H1 (cell line): ENCODE results near the gene BIRC5. TPM values are rescaled to one million over a fixed set of nuclear protein-coding genes. Genes with fewer than 3 reads are reported as not detected.

Experiments
- CTCF ChIA-PET: fragments of 300-600 bp; sonication (Branson Sonifier 250); formaldehyde crosslinking; loops from one replicate; lab custom pipeline; 2021; ENCODE audit not compliant: partially characterized antibody; lab: Charles Lee
- POLR2A ChIA-PET: fragments of 300-600 bp; sonication (Branson Sonifier 250); formaldehyde crosslinking; loops from one replicate; lab custom pipeline; 2021; ENCODE audit warnings: inconsistent platforms; ENCODE audit not compliant: partially characterized antibody; lab: Charles Lee
- DNase-seq, 2 experiments: peaks; one replicate each; pipeline versions ENCODE4 v3.0.0 to v3.0.0-alpha.2; 2010 to 2022; ENCODE audit warnings: low spot score in 2 of 2, low read depth in 1 of 2, mixed read lengths in 1 of 2
- FAIRE-seq: peaks from 2 replicates; lab custom pipeline; 2011; peaks lifted over from hg19 to GRCh38; lab: Jason Lieb, UNC
- H2AFZ ChIP-seq: 2 replicates; pipeline ENCODE4 v1.8.1; 2012; ENCODE audit warnings: low read length, inconsistent platforms
- H2AK5ac ChIP-seq: 2 replicates; pipeline ENCODE4 v1.6.1; 2013; ENCODE audit warnings: low read depth, low read length
- H2BK120ac ChIP-seq: replicated peaks from 2 replicates; pipeline ENCODE3; 2013; ENCODE audit warnings: low read depth, low read length, inconsistent platforms
- H2BK12ac ChIP-seq: 2 replicates; pipeline ENCODE4 v1.6.1; 2013; ENCODE audit warnings: low read depth, low read length
- H2BK15ac ChIP-seq: 2 replicates; pipeline ENCODE4 v1.6.1; 2013; ENCODE audit warnings: low read length
- H2BK20ac ChIP-seq: 2 replicates; pipeline ENCODE4 v1.6.1; 2013; ENCODE audit warnings: low read length
- H2BK5ac ChIP-seq: 2 replicates; pipeline ENCODE4 v1.6.1; 2013; ENCODE audit warnings: low read depth, low read length
- H3K14ac ChIP-seq: 2 replicates; pipeline ENCODE4 v1.6.1; 2013; ENCODE audit warnings: inconsistent platforms; ENCODE audit not compliant: insufficient read length
- H3K18ac ChIP-seq: 2 replicates; pipeline ENCODE4 v1.6.1; 2013; ENCODE audit warnings: low read length; ENCODE audit errors: extremely low read depth
- H3K23ac ChIP-seq: 2 replicates; pipeline ENCODE4 v1.6.1; 2013; ENCODE audit warnings: inconsistent platforms; ENCODE audit not compliant: insufficient read length
- H3K23me2 ChIP-seq: 2 replicates; pipeline ENCODE4 v1.6.1; 2013; ENCODE audit warnings: low read depth, low read length
- H3K27ac ChIP-seq: 2 replicates; pipeline ENCODE4 v1.6.1; 2011; ENCODE audit warnings: low read depth, low read length, inconsistent platforms
- H3K27me3 ChIP-seq, 4 experiments: replicated peaks in 1 of 4; 1 replicate in 1 of 4; 2 replicates in 3 of 4; pipeline versions ENCODE4 v1.6.1 to v1.8.1; 2011 to 2013; ENCODE audit warnings: low read length in 3 of 4, mild to moderate bottlenecking in 3 of 4, inconsistent platforms in 2 of 4, mixed read lengths in 2 of 4, moderate library complexity in 1 of 4; ENCODE audit not compliant: control insufficient read depth in 3 of 4, insufficient read depth in 3 of 4; ENCODE audit errors: extremely low read depth in 1 of 4
- H3K36me3 ChIP-seq, 4 experiments: 2 replicates each; pipeline versions ENCODE4 v1.6.1 to v1.8.1; 2011 to 2013; ENCODE audit warnings: mild to moderate bottlenecking in 4 of 4, low read length in 3 of 4, moderate library complexity in 2 of 4, control low read depth in 1 of 4, inconsistent platforms in 1 of 4; ENCODE audit not compliant: insufficient read depth in 4 of 4, control insufficient read depth in 2 of 4
- H3K4ac ChIP-seq: replicated peaks from 2 replicates; pipeline ENCODE3; 2013; ENCODE audit warnings: low read length, low read depth, mixed read lengths, inconsistent platforms; ENCODE audit not compliant: insufficient read length
- H3K4me1 ChIP-seq, 4 experiments: replicated peaks in 1 of 4; 1 replicate in 1 of 4; 2 replicates in 3 of 4; pipeline versions ENCODE4 v1.6.1 to v1.8.1; 2011 to 2013; ENCODE audit warnings: low read length in 3 of 4, inconsistent platforms in 2 of 4, mixed read lengths in 1 of 4; ENCODE audit not compliant: insufficient read depth in 4 of 4, control insufficient read depth in 3 of 4
- H3K4me2 ChIP-seq, 2 experiments: 2 replicates each; pipeline versions ENCODE4 v1.6.1 to v1.8.1; 2011 to 2013; ENCODE audit warnings: low read depth in 2 of 2, low read length in 2 of 2, control low read depth in 1 of 2, inconsistent platforms in 1 of 2, mild to moderate bottlenecking in 1 of 2; ENCODE audit not compliant: insufficient read depth in 1 of 2
- H3K4me3 ChIP-seq, 4 experiments: fragments of 200-600, 300-600 bp in 1 of 4; sonication (generic), shearing (Covaris generic), sonication (Bioruptor Twin) in 1 of 4; 2 replicates each; pipeline versions ENCODE4 v1.5.1 to v1.8.1; 2011 to 2016; ENCODE audit warnings: low read length in 4 of 4, low read depth in 3 of 4, control low read depth in 2 of 4, inconsistent platforms in 2 of 4, mild to moderate bottlenecking in 2 of 4, mixed read lengths in 1 of 4, moderate library complexity in 1 of 4; ENCODE audit not compliant: insufficient read depth in 2 of 4; ENCODE audit errors: extremely low read depth in 1 of 4
- H3K56ac ChIP-seq: replicated peaks from 2 replicates; pipeline ENCODE3; 2013; ENCODE audit warnings: low read depth, mild to moderate bottlenecking, mixed read lengths, low read length, inconsistent platforms; ENCODE audit not compliant: insufficient read length
- H3K79me1 ChIP-seq: 2 replicates; pipeline ENCODE4 v1.6.1; 2013; ENCODE audit warnings: low read depth, low read length, control low read depth
- H3K79me2 ChIP-seq, 2 experiments: 2 replicates each; pipeline versions ENCODE4 v1.6.1 to v1.8.1; 2012 to 2013; ENCODE audit warnings: low read length in 2 of 2, mild to moderate bottlenecking in 2 of 2, inconsistent platforms in 1 of 2; ENCODE audit not compliant: insufficient read depth in 2 of 2, control insufficient read depth in 1 of 2
- H3K9ac ChIP-seq, 4 experiments: replicated peaks in 1 of 4; 1 replicate in 1 of 4; 2 replicates in 3 of 4; pipeline versions ENCODE4 v1.6.1 to v1.8.1; 2011 to 2013; ENCODE audit warnings: low read depth in 3 of 4, low read length in 3 of 4, control low read depth in 2 of 4, mild to moderate bottlenecking in 2 of 4, moderate library complexity in 2 of 4, inconsistent platforms in 1 of 4; ENCODE audit errors: extremely low read depth in 1 of 4
- H3K9me3 ChIP-seq, 2 experiments: 2 replicates each; pipeline versions ENCODE4 v1.6.1 to v1.8.1; 2012 to 2013; ENCODE audit warnings: mild to moderate bottlenecking in 2 of 2, moderate library complexity in 2 of 2, control low read depth in 1 of 2, inconsistent platforms in 1 of 2, low read depth in 1 of 2, low read length in 1 of 2, mixed read lengths in 1 of 2; ENCODE audit not compliant: insufficient read depth in 2 of 2
- H4K20me1 ChIP-seq, 2 experiments: replicated peaks in 1 of 2; 2 replicates each; pipeline versions ENCODE3 to v1.8.1; 2011 to 2013; ENCODE audit warnings: inconsistent platforms in 2 of 2, low read length in 2 of 2, mild to moderate bottlenecking in 1 of 2; ENCODE audit not compliant: insufficient read depth in 2 of 2, control insufficient read depth in 1 of 2
- H4K5ac ChIP-seq: 2 replicates; pipeline ENCODE4 v1.6.1; 2013; ENCODE audit warnings: low read length, low read depth, mixed read lengths, inconsistent platforms; ENCODE audit not compliant: insufficient read length
- H4K8ac ChIP-seq: 2 replicates; pipeline ENCODE4 v1.8.0; 2013; ENCODE audit warnings: mild to moderate bottlenecking, moderate library complexity, low read length, inconsistent platforms; ENCODE audit not compliant: insufficient read depth; ENCODE audit errors: extremely low read depth
- H4K91ac ChIP-seq: replicated peaks from 2 replicates; pipeline ENCODE3; 2013; ENCODE audit warnings: low read length, mixed read lengths, inconsistent platforms; ENCODE audit not compliant: insufficient read length
- KDM5A ChIP-seq: fragments of 200-600 bp; IDR thresholded peaks from 2 replicates; pipeline ENCODE4 v1.7.1; 2012; ENCODE audit warnings: mild to moderate bottlenecking, low read length, inconsistent platforms, mixed read lengths
- POLR2A ChIP-seq, 2 experiments: IDR thresholded peaks; 1 replicate in 1 of 2; 2 replicates in 1 of 2; pipeline ENCODE4 v1.6.1; 2011; ENCODE audit warnings: low read depth in 2 of 2, low read length in 2 of 2, mild to moderate bottlenecking in 2 of 2; ENCODE audit errors: control extremely low read depth in 1 of 2
- RFX5 ChIP-seq: IDR thresholded peaks from 2 replicates; pipeline ENCODE4 v1.6.1; 2011; ENCODE audit warnings: low read depth, low read length, improper control_type of control experiment, borderline replicate concordance
- WGBS, 2 experiments: shearing (Covaris generic) in 1 of 2; methylation state at CpG; one replicate each; pipeline versions ENCODE4 v1.1.6 to v1.1.7; 2013 to 2015; ENCODE audit warnings: low lambda C conversion rate in 2 of 2, mixed read lengths in 2 of 2, inconsistent platforms in 1 of 2, low coverage in 1 of 2, missing lambda C conversion rate in 1 of 2; ENCODE audit not compliant: insufficient replicate concordance in 2 of 2, insufficient coverage in 1 of 2, insufficient read length in 1 of 2; ENCODE audit errors: extremely low coverage in 1 of 2, missing lambda C conversion rate in 1 of 2; 5-methylcytosine and 5-hydroxymethylcytosine counted together
- polyA plus RNA-seq, 7 experiments: library from polyadenylated mRNA; depleted of rRNA in 3 of 7; stranded (reverse) in 5 of 7; unstranded in 2 of 7; fragments of >200 nt in 5 of 7; fragments of 200-250 nt in 2 of 7; gene quantifications; 1 replicate in 5 of 7; 2 replicates in 1 of 7; 4 replicates in 1 of 7; pipeline versions ENCODE4 v1.2.1 to v1.2.3, GENCODE V29; 2011 to 2013; ENCODE audit warnings: missing spikeins in 2 of 7, mixed read lengths in 2 of 7
- total RNA-seq: library from RNA; stranded (reverse); fragmentation: NEBNext Ultra II Directional; extraction: Animal tissue kit (Norgen Biotek cat#: 25700); gene quantifications from 2 replicates; pipeline ENCODE4 v1.2.1, GENCODE V29; 2021

Gene BIRC5
- total and polyA plus RNA-seq, 2 of the 8 experiments (the other 6 are each of a cell fraction or from before 2014, with no cell fraction given): 42.2 to 108 TPM

DNA sequence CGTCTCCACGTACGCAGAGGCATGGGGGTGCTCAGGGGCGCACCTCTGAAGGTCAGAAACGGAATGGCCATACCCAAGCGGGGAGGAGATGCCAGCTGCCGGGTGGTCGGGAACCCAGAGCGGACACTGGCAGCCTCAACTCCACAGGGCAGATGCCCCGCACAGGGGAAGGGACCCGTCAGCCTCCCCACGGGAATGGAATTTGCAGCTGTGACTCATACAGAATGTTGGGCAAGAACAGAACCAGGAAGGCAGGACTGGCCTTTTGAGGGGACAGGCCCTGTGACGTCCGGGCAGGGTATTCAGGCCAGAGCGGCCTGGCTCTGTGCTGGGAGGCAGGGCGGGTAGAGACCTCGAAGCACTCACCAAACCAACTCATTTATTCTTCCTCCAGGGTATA, 34.7 kb upstream of the BIRC5 start:
- no peak overlapping the region for H3K4me2 ChIP-seq
- no peak overlapping the region for H2BK120ac ChIP-seq
- no peak overlapping the region for H2BK12ac ChIP-seq
- no peak for FAIRE-seq
- H4K20me1 ChIP-seq: peaks cover 8 to 16% of the 10 kb centered on the region in 2 experiments
- WGBS, 2 experiments: 95% methylated on average over 17 of the region's 17 CpGs; no CpG with 5 or more reads in 1 of the 2 experiments
- H3K4ac ChIP-seq: no peak overlapping the region
- no peak overlapping the region for H2BK20ac ChIP-seq
- H3K36me3 ChIP-seq: peaks cover 25 to 76% (median 52%) of the 10 kb centered on the region in 4 experiments
- H3K79me2 ChIP-seq: peaks cover 0 to 4% of the 10 kb centered on the region in 2 experiments; a peak in 1 of 4 replicates
- no peaks in the 10 kb centered on the region for H3K9me3 ChIP-seq
- TF ChIP-seq POLR2A (IDR thresholded peaks at IDR 0.05; ENCODE audit: control extremely low read depth in 1 of 2, low read depth in 2 of 2, low read length in 2 of 2): 0 out of 3 replicates have a peak, but pooled peaks of 1 of the 2 experiments have one; percentile 39
- TF ChIP-seq KDM5A: no peak
- no peak for TF ChIP-seq RFX5
- H3K18ac ChIP-seq: no peak overlapping the region
- H3K9ac ChIP-seq: no peak overlapping the region
- H2AFZ ChIP-seq: no peak overlapping the region
- H3K27ac ChIP-seq: no peak overlapping the region
- no peak overlapping the region for H4K8ac ChIP-seq
- no peak overlapping the region for H4K91ac ChIP-seq
- H3K4me3 ChIP-seq: no peak overlapping the region
- no peak overlapping the region for H4K5ac ChIP-seq
- H3K23ac ChIP-seq: no peak overlapping the region
- ChIA-PET POLR2A (interaction anchor here (0.8 to 1.9 kb wide), 2 partner anchors 10 to 11 kb away, joined by 3 to 8 read pairs; no protein-coding TSS in a partner anchor), CTCF (interaction anchor here (0.6 to 10.0 kb wide), 4 partner anchors 7 to 130 kb away, joined by 3 to 87 read pairs (median 40); partner anchors contain the start of genes AFMID and TK1)
- H3K27me3 ChIP-seq: no peaks in the 10 kb centered on the region
- no peak overlapping the region for H2BK5ac ChIP-seq
- no peak overlapping the region for H3K14ac ChIP-seq
- no peak for DNase-seq
- no peak overlapping the region for H2BK15ac ChIP-seq
- peaks cover 3% of the 10 kb centered on the region; the same call in 1 of the 2 replicates for H3K79me1 ChIP-seq
- H3K4me1 ChIP-seq: peaks cover 0 to 3% (median under 1%) of the 10 kb centered on the region in 4 experiments; a peak in 5 of 7 replicates
- no peak overlapping the region for H2AK5ac ChIP-seq
- H3K23me2 ChIP-seq: no peaks in the 10 kb centered on the region
- no peak overlapping the region for H3K56ac ChIP-seq
